Fibroblast of villous mesenchyme (primary cell): Measurements from ENCODE around the gene GJD3. TPM values are rescaled to one million over a fixed set of nuclear protein-coding genes. Genes with fewer than 3 reads are reported as not detected.

Experiments used
- DNase-seq: peaks from one replicate; pipeline ENCODE4 v3.0.0-alpha.2; 2010; ENCODE audit warnings: low read depth
- H3K4me3 ChIP-seq: 2 replicates; pipeline ENCODE4 v1.5.1; 2011; ENCODE audit warnings: low read depth, mild to moderate bottlenecking, low read length
- total RNA-seq: library from RNA; depleted of rRNA; stranded (reverse); fragments of >200 nt; gene quantifications from 2 replicates; pipeline ENCODE4 v1.2.3, GENCODE V29; 2012
- TF ChIP-seq, protein P1 (sequence below): IDR thresholded peaks from 2 replicates; pipeline ENCODE4 v1.5.1; 2012; ENCODE audit warnings: low read depth, mild to moderate bottlenecking, low read length; ENCODE audit not compliant: insufficient read depth

The GJD3 gene
- total RNA-seq, 1 donor = 2.2 TPM

DNA sequence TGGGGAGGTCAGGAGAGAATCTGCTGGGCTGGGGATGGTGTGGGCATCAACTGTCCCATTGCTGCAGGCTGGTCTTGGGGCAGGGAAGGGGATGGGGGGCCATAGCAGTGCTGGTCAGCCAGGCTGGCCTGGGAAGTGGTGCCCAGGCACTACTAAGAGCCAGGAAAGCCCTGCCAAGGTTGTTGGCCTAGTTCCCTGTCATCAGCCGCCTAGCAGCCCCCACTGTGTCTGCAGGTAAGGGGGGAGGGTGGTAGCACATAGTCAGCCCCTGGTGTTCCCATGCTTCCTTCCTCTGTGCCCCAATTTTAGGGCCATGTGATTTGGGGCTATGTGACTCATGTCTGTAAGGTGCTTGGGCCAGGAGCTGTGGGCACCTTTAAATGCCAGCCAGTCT lies 17.8 kb downstream of the GJD3 start:
- H3K4me3 ChIP-seq = peak overlapping the region; percentile 9
- DNase-seq = no peak
- TF ChIP-seq, protein P1, sequence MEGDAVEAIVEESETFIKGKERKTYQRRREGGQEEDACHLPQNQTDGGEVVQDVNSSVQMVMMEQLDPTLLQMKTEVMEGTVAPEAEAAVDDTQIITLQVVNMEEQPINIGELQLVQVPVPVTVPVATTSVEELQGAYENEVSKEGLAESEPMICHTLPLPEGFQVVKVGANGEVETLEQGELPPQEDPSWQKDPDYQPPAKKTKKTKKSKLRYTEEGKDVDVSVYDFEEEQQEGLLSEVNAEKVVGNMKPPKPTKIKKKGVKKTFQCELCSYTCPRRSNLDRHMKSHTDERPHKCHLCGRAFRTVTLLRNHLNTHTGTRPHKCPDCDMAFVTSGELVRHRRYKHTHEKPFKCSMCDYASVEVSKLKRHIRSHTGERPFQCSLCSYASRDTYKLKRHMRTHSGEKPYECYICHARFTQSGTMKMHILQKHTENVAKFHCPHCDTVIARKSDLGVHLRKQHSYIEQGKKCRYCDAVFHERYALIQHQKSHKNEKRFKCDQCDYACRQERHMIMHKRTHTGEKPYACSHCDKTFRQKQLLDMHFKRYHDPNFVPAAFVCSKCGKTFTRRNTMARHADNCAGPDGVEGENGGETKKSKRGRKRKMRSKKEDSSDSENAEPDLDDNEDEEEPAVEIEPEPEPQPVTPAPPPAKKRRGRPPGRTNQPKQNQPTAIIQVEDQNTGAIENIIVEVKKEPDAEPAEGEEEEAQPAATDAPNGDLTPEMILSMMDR = no peak

- peak overlapping the region; percentile 85 for H3K4me3 ChIP-seq
- TF ChIP-seq, protein P1 = no peak
- no peak for DNase-seq
These were observed 18.4 kb downstream of the GJD3 start for GRCh38 chr17:40345994-40346764.

- no peak for DNase-seq
- H3K4me3 ChIP-seq = peak overlapping the region; percentile 85
- TF ChIP-seq, protein P1 = no peak
These were observed 19.2 kb downstream of the GJD3 start for GRCh38 chr17:40345161-40345993.

- no peak for DNase-seq
- TF ChIP-seq, protein P1 = no peak
- H3K4me3 ChIP-seq = peak overlapping the region; percentile 85
These were observed 19.9 kb downstream of the GJD3 start for GRCh38 chr17:40344421-40345160.

- peak overlapping the region; percentile 85 for H3K4me3 ChIP-seq
- DNase-seq = no peak
- TF ChIP-seq, protein P1 = no peak
These were observed 21.1 kb downstream of the GJD3 start for GRCh38 chr17:40343219-40344119.
